Brain microvascular endothelial cell (primary cell): ENCODE data around the gene PCDHA13.

Experiments
- DNase-seq: peaks from one replicate; pipeline ENCODE4 v3.0.0-alpha.2; 2020
- H3K27ac ChIP-seq: fragments of 250-450 bp; sonication (Bioruptor Pico); 2 replicates; pipeline ENCODE4 v1.5.1; 2020; ENCODE audit warnings: mild to moderate bottlenecking, moderate library complexity
- H3K27me3 ChIP-seq: fragments of 250-450 bp; sonication (Bioruptor Pico); replicated peaks from 2 replicates; pipeline ENCODE4 v1.5.1; 2020; ENCODE audit warnings: mild to moderate bottlenecking
- H3K36me3 ChIP-seq: fragments of 250-450 bp; sonication (Bioruptor Pico); replicated peaks from 2 replicates; pipeline ENCODE4 v1.5.1; 2020; ENCODE audit warnings: mild to moderate bottlenecking
- H3K4me3 ChIP-seq: 2 replicates; pipeline ENCODE4 v1.5.1; 2011; ENCODE audit warnings: low read depth, mild to moderate bottlenecking, control low read depth, low read length, moderate library complexity
- in situ Hi-C: cut with HindIII; loops from 2 replicates; pipeline ENCODE4 v1.10.0; 2017; ENCODE audit warnings: low sequenced_read_pairs, low pct_ligation_motif_present
- TF ChIP-seq, protein P1 (sequence below): IDR thresholded peaks from 2 replicates; pipeline ENCODE4 v1.5.1; 2011; ENCODE audit warnings: low read depth, mild to moderate bottlenecking, moderate library complexity, low read length, control low read depth, inconsistent platforms; ENCODE audit errors: missing control alignments

Gene PCDHA13

GRCh38 chr5:140926443-140927227, 44.7 kb downstream of the PCDHA13 start:
- Histone ChIP-seq H3K36me3 (no peaks in the 10 kb centered on the region), H3K27ac (no peak overlapping the region), H3K27me3 (peaks cover 16% of the 10 kb centered on the region), H3K4me3 (peak overlapping the region; percentile 24)
- peak; percentile 24 for DNase-seq
- in situ Hi-C loops: no loop called here
- TF ChIP-seq, protein P1, sequence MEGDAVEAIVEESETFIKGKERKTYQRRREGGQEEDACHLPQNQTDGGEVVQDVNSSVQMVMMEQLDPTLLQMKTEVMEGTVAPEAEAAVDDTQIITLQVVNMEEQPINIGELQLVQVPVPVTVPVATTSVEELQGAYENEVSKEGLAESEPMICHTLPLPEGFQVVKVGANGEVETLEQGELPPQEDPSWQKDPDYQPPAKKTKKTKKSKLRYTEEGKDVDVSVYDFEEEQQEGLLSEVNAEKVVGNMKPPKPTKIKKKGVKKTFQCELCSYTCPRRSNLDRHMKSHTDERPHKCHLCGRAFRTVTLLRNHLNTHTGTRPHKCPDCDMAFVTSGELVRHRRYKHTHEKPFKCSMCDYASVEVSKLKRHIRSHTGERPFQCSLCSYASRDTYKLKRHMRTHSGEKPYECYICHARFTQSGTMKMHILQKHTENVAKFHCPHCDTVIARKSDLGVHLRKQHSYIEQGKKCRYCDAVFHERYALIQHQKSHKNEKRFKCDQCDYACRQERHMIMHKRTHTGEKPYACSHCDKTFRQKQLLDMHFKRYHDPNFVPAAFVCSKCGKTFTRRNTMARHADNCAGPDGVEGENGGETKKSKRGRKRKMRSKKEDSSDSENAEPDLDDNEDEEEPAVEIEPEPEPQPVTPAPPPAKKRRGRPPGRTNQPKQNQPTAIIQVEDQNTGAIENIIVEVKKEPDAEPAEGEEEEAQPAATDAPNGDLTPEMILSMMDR: peak; percentile 45

- Histone ChIP-seq H3K27ac (no peak overlapping the region), H3K36me3 (no peaks in the 10 kb centered on the region), H3K4me3 (peak overlapping the region; percentile 24), H3K27me3 (peaks cover 16% of the 10 kb centered on the region)
- in situ Hi-C loops: no loop called here
- TF ChIP-seq, protein P1: no peak
- DNase-seq: no peak
Observed at GRCh38 chr5:140927228-140927573, 45.3 kb downstream of the PCDHA13 start.
